ENCODE measurements around the gene TNPO3.

The TNPO3 gene

GRCh38 chr7:128951296-128951695 is 103.6 kb downstream of the TNPO3 start:
- Histone ChIP-seq H3K4me3 (IDR thresholded peaks at IDR 0.05; ENCODE audit: insufficient read depth, low read depth, low read length) (no peak overlapping the region), H3K36me3 (ENCODE audit: insufficient read depth) (no peaks in the 10 kb centered on the region; the same call in 1 of the 2 replicates), H3K79me2 (ENCODE audit: insufficient read depth, low read depth) (no peaks in the 10 kb centered on the region), H3K27ac (no peak overlapping the region), H3K4me2 (no peak overlapping the region), H3K4me1 (ENCODE audit: low read depth, poor library complexity, severe bottlenecking) (no peaks in the 10 kb centered on the region), H4K20me1 (ENCODE audit: insufficient read depth) (no peaks in the 10 kb centered on the region), H2AFZ (ENCODE audit: low read depth) (no peak overlapping the region), H3K9ac (no peak overlapping the region), H3K27me3 (ENCODE audit: insufficient read depth, low read depth) (no peaks in the 10 kb centered on the region)
- TF ChIP-seq, protein P1, sequence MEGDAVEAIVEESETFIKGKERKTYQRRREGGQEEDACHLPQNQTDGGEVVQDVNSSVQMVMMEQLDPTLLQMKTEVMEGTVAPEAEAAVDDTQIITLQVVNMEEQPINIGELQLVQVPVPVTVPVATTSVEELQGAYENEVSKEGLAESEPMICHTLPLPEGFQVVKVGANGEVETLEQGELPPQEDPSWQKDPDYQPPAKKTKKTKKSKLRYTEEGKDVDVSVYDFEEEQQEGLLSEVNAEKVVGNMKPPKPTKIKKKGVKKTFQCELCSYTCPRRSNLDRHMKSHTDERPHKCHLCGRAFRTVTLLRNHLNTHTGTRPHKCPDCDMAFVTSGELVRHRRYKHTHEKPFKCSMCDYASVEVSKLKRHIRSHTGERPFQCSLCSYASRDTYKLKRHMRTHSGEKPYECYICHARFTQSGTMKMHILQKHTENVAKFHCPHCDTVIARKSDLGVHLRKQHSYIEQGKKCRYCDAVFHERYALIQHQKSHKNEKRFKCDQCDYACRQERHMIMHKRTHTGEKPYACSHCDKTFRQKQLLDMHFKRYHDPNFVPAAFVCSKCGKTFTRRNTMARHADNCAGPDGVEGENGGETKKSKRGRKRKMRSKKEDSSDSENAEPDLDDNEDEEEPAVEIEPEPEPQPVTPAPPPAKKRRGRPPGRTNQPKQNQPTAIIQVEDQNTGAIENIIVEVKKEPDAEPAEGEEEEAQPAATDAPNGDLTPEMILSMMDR (conservative IDR thresholded peaks at IDR 0.05; ENCODE audit: low read depth, low read length): no peak

DNA sequence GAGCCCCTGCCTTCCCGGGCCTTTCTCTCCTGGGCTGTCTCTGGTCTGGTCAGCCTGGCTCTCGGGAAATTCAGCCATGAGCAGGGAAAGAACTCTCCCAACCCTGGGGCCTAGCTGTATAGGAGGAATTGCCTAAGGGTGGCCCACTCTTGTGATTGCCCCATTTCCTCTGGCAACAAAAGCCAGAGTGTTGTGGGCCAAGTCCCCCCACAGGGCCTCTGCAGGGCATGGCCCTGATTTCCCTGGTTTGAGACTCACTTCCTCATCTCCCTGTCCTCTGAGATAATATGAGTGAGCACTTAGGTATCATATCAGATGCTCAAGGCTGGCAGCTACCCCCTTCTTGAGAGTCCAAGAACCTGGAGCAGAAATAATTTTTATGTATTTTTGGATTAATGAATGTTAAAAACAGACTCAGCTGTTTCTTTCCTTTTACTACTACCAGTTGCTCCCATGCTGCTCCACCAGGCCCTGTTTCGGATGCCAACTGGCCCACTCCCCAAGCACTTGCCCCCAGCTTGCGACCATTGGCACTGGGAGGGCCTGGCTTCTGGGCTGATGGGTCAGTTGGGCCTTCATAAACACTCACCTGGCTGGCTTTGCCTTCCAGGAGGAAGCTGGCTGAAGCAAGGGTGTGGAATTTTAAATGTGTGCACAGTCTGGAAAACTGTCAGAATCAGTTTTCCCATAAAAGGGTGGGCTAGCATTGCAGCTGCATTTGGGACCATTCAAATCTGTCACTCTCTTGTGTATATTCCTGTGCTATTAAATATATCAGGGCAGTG is 105.7 kb downstream of the TNPO3 start:
- no peak overlapping the region for H3K4me2 ChIP-seq
- no peak overlapping the region for H2AFZ ChIP-seq (ENCODE audit: low read depth)
- H3K4me1 ChIP-seq (ENCODE audit: low read depth, poor library complexity, severe bottlenecking): no peaks in the 10 kb centered on the region
- H3K27ac ChIP-seq: no peak overlapping the region
- H3K9ac ChIP-seq: no peak overlapping the region
- TF ChIP-seq, protein P1 (conservative IDR thresholded peaks at IDR 0.05; ENCODE audit: low read depth, low read length): no peak
- no peaks in the 10 kb centered on the region for H3K36me3 ChIP-seq (ENCODE audit: insufficient read depth)
- no peaks in the 10 kb centered on the region for H3K79me2 ChIP-seq (ENCODE audit: insufficient read depth, low read depth)
- no peaks in the 10 kb centered on the region for H3K27me3 ChIP-seq (ENCODE audit: insufficient read depth, low read depth)
- no peaks in the 10 kb centered on the region for H4K20me1 ChIP-seq (ENCODE audit: insufficient read depth)
- H3K4me3 ChIP-seq (IDR thresholded peaks at IDR 0.05; ENCODE audit: insufficient read depth, low read depth, low read length): no peak overlapping the region

- H3K27me3 ChIP-seq (ENCODE audit: insufficient read depth, low read depth): no peaks in the 10 kb centered on the region
- no peak overlapping the region for H3K9ac ChIP-seq
- H3K4me2 ChIP-seq: no peak overlapping the region
- no peaks in the 10 kb centered on the region for H4K20me1 ChIP-seq (ENCODE audit: insufficient read depth)
- H3K36me3 ChIP-seq (ENCODE audit: insufficient read depth): no peaks in the 10 kb centered on the region
- H3K4me3 ChIP-seq (IDR thresholded peaks at IDR 0.05; ENCODE audit: insufficient read depth, low read depth, low read length): no peak overlapping the region
- TF ChIP-seq, protein P1 (conservative IDR thresholded peaks at IDR 0.05; ENCODE audit: low read depth, low read length): no peak
- H3K4me1 ChIP-seq (ENCODE audit: low read depth, poor library complexity, severe bottlenecking): no peaks in the 10 kb centered on the region
- H3K27ac ChIP-seq: no peak overlapping the region
- H3K79me2 ChIP-seq (ENCODE audit: insufficient read depth, low read depth): no peaks in the 10 kb centered on the region
- no peak overlapping the region for H2AFZ ChIP-seq (ENCODE audit: low read depth)
Observed at GRCh38 chr7:128948312-128948973, 106.5 kb downstream of the TNPO3 start.

GRCh38 chr7:128947854-128948253 is 107.1 kb downstream of the TNPO3 start:
- Histone ChIP-seq H3K4me2 (no peak overlapping the region), H3K4me1 (ENCODE audit: low read depth, poor library complexity, severe bottlenecking) (no peaks in the 10 kb centered on the region), H3K36me3 (ENCODE audit: insufficient read depth) (no peaks in the 10 kb centered on the region), H3K4me3 (IDR thresholded peaks at IDR 0.05; ENCODE audit: insufficient read depth, low read depth, low read length) (no peak overlapping the region), H2AFZ (ENCODE audit: low read depth) (no peak overlapping the region), H4K20me1 (ENCODE audit: insufficient read depth) (no peaks in the 10 kb centered on the region), H3K79me2 (ENCODE audit: insufficient read depth, low read depth) (no peaks in the 10 kb centered on the region), H3K9ac (no peak overlapping the region), H3K27ac (no peak overlapping the region), H3K27me3 (ENCODE audit: insufficient read depth, low read depth) (no peaks in the 10 kb centered on the region)
- TF ChIP-seq, protein P1 (conservative IDR thresholded peaks at IDR 0.05; ENCODE audit: low read depth, low read length): no peak

Measured in KMS-11 (cell line).